Upper lobe of left lung (tissue), 4 donors: Measurements from ENCODE around the gene PLCB4.

Experiments used
- CTCF ChIP-seq, 6 experiments: fragments of 450-650 bp in 4 of 6; fragments of 200-600 bp in 2 of 6; sonication (generic) in 2 of 6; IDR thresholded peaks; one replicate each; pipeline ENCODE4 v1.5.1; 2016 to 2019; ENCODE audit warnings: antibody characterized with exemption in 6 of 6
- POLR2AphosphoS5 ChIP-seq, 2 donors: sonication (generic); formaldehyde crosslinking; IDR thresholded peaks; one replicate each; pipeline ENCODE4 v1.5.1; 2017; ENCODE audit warnings: antibody characterized with exemption in 2 of 2

DNA sequence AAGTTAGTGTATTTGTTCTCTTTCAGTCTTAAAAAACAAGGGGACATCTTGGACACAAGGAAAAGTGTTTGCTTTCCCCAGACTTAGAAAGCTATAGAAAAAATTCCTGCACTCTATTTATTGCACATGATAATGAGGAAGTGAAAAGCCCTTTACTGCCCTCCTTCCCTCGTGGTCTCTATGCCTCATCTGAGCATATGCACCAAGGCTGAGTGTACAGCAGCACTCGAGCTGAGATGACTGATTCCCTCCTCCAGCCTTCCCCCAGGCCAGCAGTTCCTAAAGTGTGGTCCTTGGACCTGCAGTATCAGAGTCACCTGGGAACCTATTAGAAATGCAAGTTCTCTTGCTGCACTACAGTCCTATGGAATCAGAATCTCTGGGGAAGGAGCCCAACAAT, 431.2 kb downstream of the PLCB4 start:
- TF ChIP-seq CTCF (IDR thresholded peaks at IDR 0.05) (no peak), POLR2AphosphoS5 (IDR thresholded peaks at IDR 0.05) (no peak)
